Caco-2 (cell line): ENCODE results near the gene VKORC1. TPM values are rescaled to one million over a fixed set of nuclear protein-coding genes. Genes with fewer than 3 reads are reported as not detected.

ENCODE experiments used
- BruUV-seq: library from RNA; stranded (reverse); fragments of 400-500 nt; replicated peaks from 2 replicates; lab custom pipeline; 2021; lab: Mats Ljungman, UMichigan
- CTCF ChIA-PET: fragments of 300-600 bp; sonication (Branson Sonifier 250); formaldehyde crosslinking; loops from one replicate; lab custom pipeline; 2022; ENCODE audit warnings: antibody characterized with exemption; lab: Charles Lee
- POLR2A ChIA-PET: fragments of 300-600 bp; sonication (Branson Sonifier 250); formaldehyde crosslinking; loops from one replicate; lab custom pipeline; 2022; ENCODE audit warnings: antibody characterized with exemption; lab: Charles Lee
- DNase-seq, 2 experiments: peaks; one replicate each; pipeline versions ENCODE4 v3.0.0 to v3.0.0-alpha.2; 2020 to 2022
- H3K27me3 ChIP-seq: replicated peaks from 2 replicates; pipeline ENCODE4 v1.6.0; 2011; ENCODE audit warnings: low read length; ENCODE audit not compliant: control insufficient read depth, insufficient read depth
- H3K36me3 ChIP-seq: 2 replicates; pipeline ENCODE4 v1.5.1; 2011; ENCODE audit warnings: low read length; ENCODE audit not compliant: control insufficient read depth, insufficient read depth
- H3K4me1 ChIP-seq: fragments of 250-450 bp; sonication (Bioruptor Pico); 2 replicates; pipeline ENCODE4 v1.5.1; 2020; ENCODE audit warnings: mild to moderate bottlenecking
- H3K4me3 ChIP-seq: 2 replicates; pipeline ENCODE4 v1.5.1; 2011; ENCODE audit warnings: low read depth, mild to moderate bottlenecking, control low read depth, low read length
- H3K9me3 ChIP-seq: fragments of 250-450 bp; sonication (Bioruptor Pico); 2 replicates; pipeline ENCODE4 v1.5.1; 2020; ENCODE audit warnings: mild to moderate bottlenecking, moderate library complexity
- H3K27ac Mint-ChIP-seq: one replicate; pipeline ENCODE4 v1.8.0; 2022; ENCODE audit warnings: mixed read lengths; ENCODE audit not compliant: unreplicated experiment
- H3K27me3 Mint-ChIP-seq: one replicate; pipeline ENCODE4 v1.8.0; 2022; ENCODE audit warnings: mixed read lengths; ENCODE audit not compliant: insufficient read depth, unreplicated experiment
- H3K36me3 Mint-ChIP-seq: one replicate; pipeline ENCODE4 v1.8.0; 2022; ENCODE audit warnings: mild to moderate bottlenecking, mixed read lengths; ENCODE audit not compliant: insufficient read depth, unreplicated experiment
- H3K4me1 Mint-ChIP-seq: one replicate; pipeline ENCODE4 v1.8.0; 2022; ENCODE audit warnings: low read depth, mixed read lengths; ENCODE audit not compliant: unreplicated experiment
- H3K4me3 Mint-ChIP-seq: one replicate; pipeline ENCODE4 v1.8.0; 2022; ENCODE audit warnings: mild to moderate bottlenecking, moderate library complexity, mixed read lengths; ENCODE audit not compliant: unreplicated experiment
- H3K9me3 Mint-ChIP-seq: one replicate; pipeline ENCODE4 v1.8.0; 2022; ENCODE audit warnings: mixed read lengths; ENCODE audit not compliant: unreplicated experiment
- CTCF ChIP-seq, 2 experiments: fragments of 200-600 bp in 1 of 2; IDR thresholded peaks; 1 replicate in 1 of 2; 2 replicates in 1 of 2; pipeline versions ENCODE4 v1.5.1 to v1.8.0; 2011 to 2022; ENCODE audit warnings: antibody characterized with exemption in 1 of 2, control low read depth in 1 of 2, inconsistent platforms in 1 of 2, low read depth in 1 of 2, low read length in 1 of 2, mild to moderate bottlenecking in 1 of 2, moderate library complexity in 1 of 2; ENCODE audit not compliant: insufficient read depth in 1 of 2, severe bottlenecking in 1 of 2, unreplicated experiment in 1 of 2
- intact Hi-C: fragments of 100-400 bp; cut with micrococcal nuclease; formaldehyde crosslinking; loops from one replicate; pipeline ENCODE4 v1.10.0; 2022; ENCODE audit not compliant: unreplicated experiment
- total RNA-seq: library from RNA; stranded (reverse); gene quantifications from 2 replicates; pipeline ENCODE4 v1.2.3, GENCODE V29; 2022

Gene VKORC1
- total RNA-seq, 1 experiment from 2014 or later, result 61.3 TPM

- no peak overlapping the region for H3K4me3 ChIP-seq
- ChIA-PET CTCF (interaction anchor here (1.3 to 2.8 kb wide), 3 partner anchors 12 to 329 kb away, joined by 3 to 30 read pairs (median 8); partner anchors contain the start of genes ARMC5 and KAT8), POLR2A (interaction anchor here (0.7 to 3.2 kb wide), 5 partner anchors 10 to 92 kb away, joined by 3 to 35 read pairs (median 9); partner anchors contain the start of genes KAT8, ZNF646 and ZNF668)
- H3K27me3 Mint-ChIP-seq, result no peaks in the 10 kb centered on the region
- peak overlapping the region; percentile 76 for H3K4me3 Mint-ChIP-seq
- no peaks in the 10 kb centered on the region for H3K9me3 ChIP-seq
- no TSS peak for BruUV-seq
- peaks cover 44% of the 10 kb centered on the region for H3K4me1 ChIP-seq
- peaks cover 6% of the 10 kb centered on the region for H3K36me3 ChIP-seq
- no peak for TF ChIP-seq CTCF (IDR thresholded peaks at IDR 0.05; ENCODE audit: insufficient read depth in 1 of 2, low read depth in 1 of 2, low read length in 1 of 2, severe bottlenecking in 1 of 2, unreplicated experiment in 1 of 2)
- H3K9me3 Mint-ChIP-seq, result no peaks in the 10 kb centered on the region
- DNase-seq, result peak; percentile 92 to 94
- H3K27ac Mint-ChIP-seq, result peak overlapping the region; percentile 75
- no peaks in the 10 kb centered on the region for H3K27me3 ChIP-seq
- H3K4me1 Mint-ChIP-seq, result peaks cover 37% of the 10 kb centered on the region
- intact Hi-C loops, result loop anchor here (1.0 to 10.0 kb wide), 3 partner anchors 11 to 324 kb away; partner anchors contain the start of genes ARMC5 and KAT8
- peaks cover 56% of the 10 kb centered on the region for H3K36me3 Mint-ChIP-seq
These were observed 36.3 kb upstream of the VKORC1 start for GRCh38 chr16:31130899-31131298.

- no peaks in the 10 kb centered on the region for H3K9me3 ChIP-seq
- H3K36me3 ChIP-seq, result peaks cover 6% of the 10 kb centered on the region
- H3K27me3 ChIP-seq, result no peaks in the 10 kb centered on the region
- intact Hi-C loops, result loop anchor here (10.0 kb wide), 1 partner anchor 324 kb away; the partner anchor contains the start of gene ARMC5
- H3K27me3 Mint-ChIP-seq, result no peaks in the 10 kb centered on the region
- H3K4me3 ChIP-seq, result no peak overlapping the region
- H3K4me1 ChIP-seq, result peaks cover 41% of the 10 kb centered on the region
- POLR2A ChIA-PET, result interaction anchor here (0.7 to 3.2 kb wide), 4 partner anchors 9 to 91 kb away, joined by 3 to 35 read pairs (median 14); partner anchors contain the start of gene KAT8
- no peak for DNase-seq
- peak overlapping the region; percentile 75 for H3K27ac Mint-ChIP-seq
- H3K9me3 Mint-ChIP-seq, result no peaks in the 10 kb centered on the region
- H3K4me3 Mint-ChIP-seq, result peak overlapping the region; percentile 76
- peaks cover 33% of the 10 kb centered on the region for H3K4me1 Mint-ChIP-seq
- CTCF ChIA-PET, result interaction anchor here (2.0 to 2.8 kb wide), 2 partner anchors 12 to 13 kb away, joined by 8 to 30 read pairs; partner anchors contain the start of gene KAT8
- BruUV-seq, result no TSS peak
- peaks cover 54% of the 10 kb centered on the region for H3K36me3 Mint-ChIP-seq
- no peak for TF ChIP-seq CTCF (IDR thresholded peaks at IDR 0.05; ENCODE audit: insufficient read depth in 1 of 2, low read depth in 1 of 2, low read length in 1 of 2, severe bottlenecking in 1 of 2, unreplicated experiment in 1 of 2)
These were observed 35.8 kb upstream of the VKORC1 start for GRCh38 chr16:31130336-31130891.

GRCh38 chr16:31129568-31130335 is 35.2 kb upstream of the VKORC1 start:
- H3K4me3 ChIP-seq, result no peak overlapping the region
- peak overlapping the region; percentile 75 for H3K27ac Mint-ChIP-seq
- H3K36me3 ChIP-seq, result peaks cover 6% of the 10 kb centered on the region
- H3K4me1 ChIP-seq, result peaks cover 41% of the 10 kb centered on the region
- POLR2A ChIA-PET, result interaction anchor here (0.7 to 3.9 kb wide), 3 partner anchors 12 to 91 kb away, joined by 9 to 24 read pairs (median 20); partner anchors contain the start of gene KAT8
- BruUV-seq, result no TSS peak
- H3K4me1 Mint-ChIP-seq, result peaks cover 32% of the 10 kb centered on the region
- H3K36me3 Mint-ChIP-seq, result peaks cover 49% of the 10 kb centered on the region
- no peak for TF ChIP-seq CTCF (IDR thresholded peaks at IDR 0.05; ENCODE audit: insufficient read depth in 1 of 2, low read depth in 1 of 2, low read length in 1 of 2, severe bottlenecking in 1 of 2, unreplicated experiment in 1 of 2)
- no peaks in the 10 kb centered on the region for H3K9me3 ChIP-seq
- no peaks in the 10 kb centered on the region for H3K27me3 Mint-ChIP-seq
- H3K9me3 Mint-ChIP-seq, result no peaks in the 10 kb centered on the region
- intact Hi-C loops, result loop anchor here (10.0 kb wide), 1 partner anchor 325 kb away; the partner anchor contains the start of gene ARMC5
- H3K4me3 Mint-ChIP-seq, result no peak overlapping the region
- DNase-seq, result no peak
- no peaks in the 10 kb centered on the region for H3K27me3 ChIP-seq
- CTCF ChIA-PET, result interaction anchor here (2.8 kb wide), 1 partner anchor 13 kb away, joined by 30 read pairs; no protein-coding TSS in a partner anchor
